ENCODE results near the gene LGALS13. TPM values are rescaled to one million over a fixed set of nuclear protein-coding genes. Genes with fewer than 3 reads are reported as not detected.

The LGALS13 gene
- total RNA-seq, 1 donor: not detected

GRCh38 chr19:39596911-39597310, 5.4 kb upstream of the LGALS13 start:
- H2AFZ ChIP-seq (ENCODE audit: low read length): no peak overlapping the region
- no peaks in the 10 kb centered on the region for H3K79me2 ChIP-seq (ENCODE audit: insufficient read depth, low read length)
- no peak overlapping the region for H3K4me2 ChIP-seq (ENCODE audit: insufficient read depth, low read length)
- no peak overlapping the region for H3K27ac ChIP-seq (ENCODE audit: low read depth, low read length)
- no peaks in the 10 kb centered on the region for H3K9me3 ChIP-seq (ENCODE audit: low read depth, low read length)
- H3K4me3 ChIP-seq (ENCODE audit: insufficient read depth, low read length): no peak overlapping the region
- no peaks in the 10 kb centered on the region for H3K27me3 ChIP-seq (ENCODE audit: insufficient read depth, low read length)
- no peak for DNase-seq (ENCODE audit: insufficient read length, low spot score, missing footprints)
- no peaks in the 10 kb centered on the region for H3K36me3 ChIP-seq (ENCODE audit: insufficient read depth, low read length)
- H3K4me1 ChIP-seq (ENCODE audit: insufficient read depth, low read length): no peaks in the 10 kb centered on the region
- no peaks in the 10 kb centered on the region for H4K20me1 ChIP-seq (ENCODE audit: insufficient read depth, low read length)
- no peak for TF ChIP-seq CTCF (IDR thresholded peaks at IDR 0.05; ENCODE audit: extremely low read depth, low read depth, low read length)

DNA sequence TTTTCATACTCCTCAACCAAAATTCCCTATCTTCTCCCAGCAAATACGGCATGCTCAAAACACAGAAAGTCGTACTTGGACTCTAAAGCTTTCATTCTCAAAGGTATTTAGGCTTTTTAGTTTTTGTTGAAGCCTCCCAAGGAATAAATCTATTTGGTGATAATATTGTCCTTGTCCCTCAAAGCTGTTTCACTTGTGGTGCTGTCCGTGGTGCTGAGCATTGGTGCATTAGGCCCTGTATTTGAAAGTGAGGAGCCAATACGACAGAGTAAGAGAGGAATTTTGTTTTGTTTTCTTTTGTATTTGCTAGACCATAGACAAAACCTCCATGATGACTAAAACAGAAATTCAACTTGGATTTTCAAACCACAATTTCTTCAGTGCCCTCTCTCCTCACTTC, 3.2 kb upstream of the LGALS13 start:
- no peaks in the 10 kb centered on the region for H3K4me1 ChIP-seq (ENCODE audit: insufficient read depth, low read length)
- no peak for DNase-seq (ENCODE audit: insufficient read length, low spot score, missing footprints)
- H3K27ac ChIP-seq (ENCODE audit: low read depth, low read length): no peak overlapping the region
- peaks cover 3% of the 10 kb centered on the region for H4K20me1 ChIP-seq (ENCODE audit: insufficient read depth, low read length)
- no peaks in the 10 kb centered on the region for H3K36me3 ChIP-seq (ENCODE audit: insufficient read depth, low read length)
- no peak overlapping the region for H3K4me3 ChIP-seq (ENCODE audit: insufficient read depth, low read length)
- H2AFZ ChIP-seq (ENCODE audit: low read length): no peak overlapping the region
- H3K79me2 ChIP-seq (ENCODE audit: insufficient read depth, low read length): no peaks in the 10 kb centered on the region
- no peaks in the 10 kb centered on the region for H3K27me3 ChIP-seq (ENCODE audit: insufficient read depth, low read length)
- no peak for TF ChIP-seq CTCF (IDR thresholded peaks at IDR 0.05; ENCODE audit: extremely low read depth, low read depth, low read length)
- no peaks in the 10 kb centered on the region for H3K9me3 ChIP-seq (ENCODE audit: low read depth, low read length)
- H3K4me2 ChIP-seq (ENCODE audit: insufficient read depth, low read length): no peak overlapping the region

GRCh38 chr19:39603825-39604224, 1.5 kb downstream of the LGALS13 start:
- Histone ChIP-seq H3K79me2 (ENCODE audit: insufficient read depth, low read length) (no peaks in the 10 kb centered on the region), H3K9me3 (ENCODE audit: low read depth, low read length) (no peaks in the 10 kb centered on the region), H3K36me3 (ENCODE audit: insufficient read depth, low read length) (no peaks in the 10 kb centered on the region), H3K4me1 (ENCODE audit: insufficient read depth, low read length) (no peaks in the 10 kb centered on the region), H2AFZ (ENCODE audit: low read length) (no peak overlapping the region), H3K4me3 (ENCODE audit: insufficient read depth, low read length) (no peak overlapping the region), H3K4me2 (ENCODE audit: insufficient read depth, low read length) (no peak overlapping the region), H4K20me1 (ENCODE audit: insufficient read depth, low read length) (peaks cover 3% of the 10 kb centered on the region), H3K27ac (ENCODE audit: low read depth, low read length) (no peak overlapping the region), H3K27me3 (ENCODE audit: insufficient read depth, low read length) (no peaks in the 10 kb centered on the region)
- TF ChIP-seq CTCF (IDR thresholded peaks at IDR 0.05; ENCODE audit: extremely low read depth, low read depth, low read length): no peak
- DNase-seq (ENCODE audit: insufficient read length, low spot score, missing footprints): no peak

DNA sequence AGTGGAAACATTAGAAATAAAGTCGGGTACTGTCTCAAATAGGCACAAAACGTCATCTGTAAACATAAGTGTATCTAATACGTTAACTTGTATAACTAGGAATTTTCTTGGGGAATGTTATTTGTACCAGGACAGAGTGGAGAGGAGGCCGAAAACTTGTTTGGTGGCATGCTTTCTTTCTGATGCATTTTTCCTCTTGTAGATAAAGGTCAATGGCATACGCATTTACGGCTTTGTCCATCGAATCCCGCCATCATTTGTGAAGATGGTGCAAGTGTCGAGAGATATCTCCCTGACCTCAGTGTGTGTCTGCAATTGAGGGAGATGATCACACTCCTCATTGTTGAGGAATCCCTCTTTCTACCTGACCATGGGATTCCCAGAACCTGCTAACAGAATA, 4.7 kb downstream of the LGALS13 start:
- Histone ChIP-seq H3K27me3 (ENCODE audit: insufficient read depth, low read length) (no peaks in the 10 kb centered on the region), H3K4me1 (ENCODE audit: insufficient read depth, low read length) (no peaks in the 10 kb centered on the region), H3K9me3 (ENCODE audit: low read depth, low read length) (no peaks in the 10 kb centered on the region), H3K27ac (ENCODE audit: low read depth, low read length) (no peak overlapping the region), H3K4me3 (ENCODE audit: insufficient read depth, low read length) (no peak overlapping the region), H3K36me3 (ENCODE audit: insufficient read depth, low read length) (no peaks in the 10 kb centered on the region), H3K79me2 (ENCODE audit: insufficient read depth, low read length) (no peaks in the 10 kb centered on the region), H4K20me1 (ENCODE audit: insufficient read depth, low read length) (peaks cover 3% of the 10 kb centered on the region), H2AFZ (ENCODE audit: low read length) (no peak overlapping the region), H3K4me2 (ENCODE audit: insufficient read depth, low read length) (no peak overlapping the region)
- TF ChIP-seq CTCF (IDR thresholded peaks at IDR 0.05; ENCODE audit: extremely low read depth, low read depth, low read length): no peak
- no peak for DNase-seq (ENCODE audit: insufficient read length, low spot score, missing footprints)

Measured in osteoblast (primary cell).